Choroid plexus epithelial cell (primary cell): ENCODE results near the gene TEX47.

Experiments
- DNase-seq: peaks from one replicate; pipeline ENCODE4 v3.0.0-alpha.2; 2010; ENCODE audit warnings: low read depth
- H3K4me3 ChIP-seq: 2 replicates; pipeline ENCODE4 v1.5.1; 2011; ENCODE audit warnings: low read depth, mild to moderate bottlenecking, control low read depth, low read length, moderate library complexity
- TF ChIP-seq, protein P1 (sequence below): conservative IDR thresholded peaks from 2 replicates; pipeline ENCODE4 v1.5.1; 2011; ENCODE audit warnings: low read depth, mild to moderate bottlenecking, control low read depth, inconsistent platforms, low read length, moderate library complexity

TEX47 gene

GRCh38 chr7:88771417-88771816 is 24.1 kb downstream of the TEX47 start:
- no peak for DNase-seq
- TF ChIP-seq, protein P1, sequence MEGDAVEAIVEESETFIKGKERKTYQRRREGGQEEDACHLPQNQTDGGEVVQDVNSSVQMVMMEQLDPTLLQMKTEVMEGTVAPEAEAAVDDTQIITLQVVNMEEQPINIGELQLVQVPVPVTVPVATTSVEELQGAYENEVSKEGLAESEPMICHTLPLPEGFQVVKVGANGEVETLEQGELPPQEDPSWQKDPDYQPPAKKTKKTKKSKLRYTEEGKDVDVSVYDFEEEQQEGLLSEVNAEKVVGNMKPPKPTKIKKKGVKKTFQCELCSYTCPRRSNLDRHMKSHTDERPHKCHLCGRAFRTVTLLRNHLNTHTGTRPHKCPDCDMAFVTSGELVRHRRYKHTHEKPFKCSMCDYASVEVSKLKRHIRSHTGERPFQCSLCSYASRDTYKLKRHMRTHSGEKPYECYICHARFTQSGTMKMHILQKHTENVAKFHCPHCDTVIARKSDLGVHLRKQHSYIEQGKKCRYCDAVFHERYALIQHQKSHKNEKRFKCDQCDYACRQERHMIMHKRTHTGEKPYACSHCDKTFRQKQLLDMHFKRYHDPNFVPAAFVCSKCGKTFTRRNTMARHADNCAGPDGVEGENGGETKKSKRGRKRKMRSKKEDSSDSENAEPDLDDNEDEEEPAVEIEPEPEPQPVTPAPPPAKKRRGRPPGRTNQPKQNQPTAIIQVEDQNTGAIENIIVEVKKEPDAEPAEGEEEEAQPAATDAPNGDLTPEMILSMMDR, result no peak
- H3K4me3 ChIP-seq, result no peak overlapping the region

- TF ChIP-seq, protein P1, result no peak
- no peak overlapping the region for H3K4me3 ChIP-seq
- DNase-seq, result no peak
These were observed 33.8 kb downstream of the TEX47 start for GRCh38 chr7:88761779-88762178.

GRCh38 chr7:88760136-88760515 is 35.4 kb downstream of the TEX47 start:
- TF ChIP-seq, protein P1, result no peak
- H3K4me3 ChIP-seq, result no peak overlapping the region
- DNase-seq, result no peak

DNA sequence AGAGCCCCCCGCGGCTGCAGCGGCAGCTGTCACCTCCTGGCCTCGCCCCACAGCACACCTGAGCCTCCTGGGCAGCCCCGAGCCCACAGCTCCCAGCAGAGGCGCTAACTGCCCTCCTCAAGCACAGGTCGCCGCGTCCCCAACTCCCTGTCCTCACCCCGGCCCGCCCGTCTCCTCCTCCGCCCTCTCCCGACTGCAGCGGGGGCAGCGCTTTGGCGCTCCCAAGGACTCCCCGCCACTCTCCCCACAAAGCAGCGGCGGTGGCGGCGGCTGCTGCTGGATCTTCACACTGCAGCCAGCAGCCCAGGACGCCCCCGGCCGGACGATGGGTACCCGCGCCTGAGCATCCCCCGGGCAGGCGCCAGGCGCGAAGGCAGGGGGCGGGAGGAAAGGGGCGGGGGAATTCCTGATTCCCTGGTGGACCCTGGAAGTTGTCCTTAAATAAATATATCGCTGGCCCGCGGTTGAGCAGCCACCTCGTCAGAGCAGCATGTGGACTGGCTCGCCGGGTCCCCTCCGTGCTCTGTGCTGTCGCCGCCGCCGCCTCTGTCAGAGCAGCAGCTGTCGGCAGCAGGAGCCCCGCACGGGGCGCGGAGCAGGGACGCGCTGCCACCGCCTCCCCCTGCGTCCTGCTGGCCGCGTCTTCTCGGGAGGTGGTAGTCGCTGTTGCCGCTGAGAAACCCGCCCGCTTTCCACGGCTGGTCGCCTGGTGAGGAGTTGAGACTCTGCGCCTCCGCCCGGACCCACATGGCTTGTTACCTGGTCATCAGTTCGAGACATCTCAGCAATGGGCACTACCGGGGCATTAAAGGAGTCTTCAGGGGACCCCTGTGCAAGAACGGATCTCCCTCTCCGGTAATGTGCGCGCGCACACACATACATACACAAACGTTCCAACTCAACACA is 36.1 kb downstream of the TEX47 start, which contains the start of gene ZNF804B:
Gene ZNF804B (plus strand): TSS at position 471 of the 906 bp plus-strand sequence. CDS start 277 bp downstream, at position 748.
- DNase-seq, result no peak
- TF ChIP-seq, protein P1, result no peak
- no peak within 1 kb of the TSS for H3K4me3 ChIP-seq

GRCh38 chr7:88758381-88759229 is 36.9 kb downstream of the TEX47 start:
- TF ChIP-seq, protein P1, result no peak
- no peak overlapping the region for H3K4me3 ChIP-seq
- DNase-seq, result peak; percentile 2

- no peak for DNase-seq
- H3K4me3 ChIP-seq, result no peak overlapping the region
- TF ChIP-seq, protein P1, result no peak
These were observed 38.2 kb downstream of the TEX47 start for GRCh38 chr7:88757371-88757770.
